ENCODE results near the gene CLIP1. TPM values are rescaled to one million over a fixed set of nuclear protein-coding genes. Genes with fewer than 3 reads are reported as not detected.

The CLIP1 gene
- total RNA-seq, 2 experiments from 2014 or later = 32.4 to 33.9 TPM

Other genes with a start within 250 kb of the CLIP1 start
- gene IL31, start 248.4 kb downstream of the CLIP1 start, total RNA-seq = not detected
- gene LRRC43, start 239.5 kb downstream of the CLIP1 start, total RNA-seq = under 1 TPM in 1 of 2 experiments, not detected in 1; 0.23 TPM
- gene B3GNT4, start 219.0 kb downstream of the CLIP1 start, total RNA-seq = 1 to 10 TPM in 1 of 2 experiments, under 1 TPM in 1; 0.92 to 1.6 TPM
- 10 to 100 TPM; 47.9 to 51.7 TPM for gene DIABLO, start 196.6 kb downstream of the CLIP1 start, total RNA-seq
- 10 to 100 TPM; 34.5 to 35.7 TPM for gene VPS33A, start 156.2 kb downstream of the CLIP1 start, total RNA-seq
- gene ZCCHC8, start 78.3 kb upstream of the CLIP1 start, total RNA-seq = 10 to 100 TPM; 40.7 to 41.7 TPM
- 10 to 100 TPM; 89.0 to 93.0 TPM for gene RSRC2, start 104.3 kb upstream of the CLIP1 start, total RNA-seq
- gene KNTC1, start 104.6 kb upstream of the CLIP1 start, total RNA-seq = 10 to 100 TPM; 85.9 to 89.9 TPM

Measured in activated naive CD8-positive, alpha-beta T cell treated with anti-CD3 and anti-CD28 coated beads for 36 hours (primary cell).